SU-DHL-6 (cell line): ENCODE results near the gene GPRC5C.

ENCODE experiments used
- H2AFZ ChIP-seq: fragments of 200-600 bp; sonication (generic); 2 replicates; pipeline ENCODE4 v1.6.1; 2014; ENCODE audit warnings: low read depth, mild to moderate bottlenecking, moderate library complexity, mixed read lengths, antibody characterized with exemption, low read length; ENCODE audit not compliant: severe bottlenecking
- H3F3A ChIP-seq: fragments of 200-600 bp; shearing (Covaris generic); 2 replicates; pipeline ENCODE4 v1.6.0; 2016; ENCODE audit warnings: antibody characterized with exemption, mild to moderate bottlenecking; ENCODE audit not compliant: insufficient read depth
- H3K27ac ChIP-seq: fragments of 200-600 bp; sonication (generic); 2 replicates; pipeline ENCODE4 v1.5.1; 2016; ENCODE audit warnings: low read depth, mild to moderate bottlenecking, low read length, moderate library complexity, mixed read lengths
- H3K27me3 ChIP-seq: fragments of 200-600 bp; sonication (generic), shearing (Covaris generic); 2 replicates; pipeline ENCODE4 v1.6.0; 2014; ENCODE audit warnings: mild to moderate bottlenecking, low read length
- H3K36me3 ChIP-seq: fragments of 200-600 bp; sonication (generic); 2 replicates; pipeline ENCODE4 v1.6.1; 2014; ENCODE audit warnings: mild to moderate bottlenecking, low read length, mixed read lengths
- H3K4me2 ChIP-seq: fragments of 300-600, 200-600 bp; shearing (Covaris generic), sonication (generic); 2 replicates; pipeline ENCODE4 v1.6.0; 2014; ENCODE audit warnings: low read length, low read depth, mild to moderate bottlenecking; ENCODE audit not compliant: poor library complexity, severe bottlenecking
- H3K4me3 ChIP-seq: fragments of 200-600 bp; sonication (generic); 2 replicates; pipeline ENCODE4 v1.5.1; 2014; ENCODE audit warnings: antibody characterized with exemption, low read length, mild to moderate bottlenecking, mixed read lengths; ENCODE audit not compliant: insufficient read depth, poor library complexity, severe bottlenecking
- H3K79me2 ChIP-seq: fragments of 200-600 bp; sonication (generic); 2 replicates; pipeline ENCODE4 v1.6.1; 2014; ENCODE audit warnings: mild to moderate bottlenecking, low read length, moderate library complexity; ENCODE audit not compliant: insufficient read depth
- H3K9ac ChIP-seq: fragments of 200-600 bp; sonication (generic); 2 replicates; pipeline ENCODE4 v1.7.0; 2014; ENCODE audit warnings: mild to moderate bottlenecking, low read length
- H3K9me2 ChIP-seq: fragments of 200-600 bp; sonication (generic); replicated peaks from 2 replicates; pipeline ENCODE4 v1.6.1; 2014; ENCODE audit warnings: low read length; ENCODE audit not compliant: insufficient read depth
- H3K9me3 ChIP-seq: fragments of 200-600 bp; sonication (generic); 2 replicates; pipeline ENCODE4 v1.6.1; 2014; ENCODE audit warnings: low read length, mixed read lengths; ENCODE audit not compliant: insufficient read depth
- H4K20me1 ChIP-seq: fragments of 200-600 bp; sonication (generic); 2 replicates; pipeline ENCODE4 v1.6.1; 2014; ENCODE audit warnings: low read depth, mild to moderate bottlenecking, antibody characterized with exemption, low read length, moderate library complexity, mixed read lengths
- CTCF ChIP-seq: fragments of 200-600 bp; sonication (generic); IDR thresholded peaks from one replicate; pipeline ENCODE4 v1.5.1; 2017; ENCODE audit warnings: antibody characterized with exemption, mild to moderate bottlenecking, low read length, moderate library complexity; ENCODE audit not compliant: insufficient read depth, poor library complexity, severe bottlenecking
- EZH2phosphoT487 ChIP-seq: fragments of 200-600 bp; sonication (generic), shearing (Covaris generic); conservative IDR thresholded peaks from 2 replicates; pipeline ENCODE4 v1.6.1; 2018; ENCODE audit warnings: mild to moderate bottlenecking, antibody characterized with exemption, low read length, moderate library complexity, mixed read lengths

The GPRC5C gene

GRCh38 chr17:74457146-74457819 is 25.4 kb downstream of the GPRC5C start:
- Histone ChIP-seq H3F3A (no peaks in the 10 kb centered on the region), H3K4me3 (no peak overlapping the region), H3K36me3 (no peaks in the 10 kb centered on the region), H3K9me3 (no peaks in the 10 kb centered on the region), H3K9me2 (no peaks in the 10 kb centered on the region), H2AFZ (no peak overlapping the region), H3K4me2 (no peak overlapping the region), H3K9ac (no peak overlapping the region), H3K27me3 (no peaks in the 10 kb centered on the region), H3K79me2 (no peaks in the 10 kb centered on the region), H4K20me1 (no peaks in the 10 kb centered on the region), H3K27ac (no peak overlapping the region)
- no peak for TF ChIP-seq EZH2phosphoT487
- peak; percentile 97 for TF ChIP-seq CTCF

- Histone ChIP-seq H3K9me2 (no peaks in the 10 kb centered on the region), H3F3A (no peaks in the 10 kb centered on the region), H3K4me2 (no peak overlapping the region), H3K79me2 (no peaks in the 10 kb centered on the region), H4K20me1 (no peaks in the 10 kb centered on the region), H3K9me3 (no peaks in the 10 kb centered on the region), H2AFZ (no peak overlapping the region), H3K9ac (no peak overlapping the region), H3K4me3 (no peak overlapping the region), H3K36me3 (no peaks in the 10 kb centered on the region), H3K27me3 (no peaks in the 10 kb centered on the region), H3K27ac (no peak overlapping the region)
- TF ChIP-seq EZH2phosphoT487 (no peak), CTCF (peak; percentile 19)
These were observed 25.9 kb downstream of the GPRC5C start for GRCh38 chr17:74457820-74458166.

GRCh38 chr17:74458835-74459234 is 26.9 kb downstream of the GPRC5C start:
- Histone ChIP-seq H3F3A (no peaks in the 10 kb centered on the region), H3K9me3 (no peaks in the 10 kb centered on the region), H4K20me1 (no peaks in the 10 kb centered on the region), H3K4me2 (no peak overlapping the region), H3K4me3 (no peak overlapping the region), H3K27me3 (no peaks in the 10 kb centered on the region), H3K79me2 (no peaks in the 10 kb centered on the region), H3K9me2 (no peaks in the 10 kb centered on the region), H3K9ac (no peak overlapping the region), H2AFZ (no peak overlapping the region), H3K27ac (no peak overlapping the region), H3K36me3 (no peaks in the 10 kb centered on the region)
- TF ChIP-seq CTCF (no peak), EZH2phosphoT487 (no peak)
